NCI-H146 (cell line): ENCODE measurements around the gene MAGI1.

Experiments used
- DNase-seq: peaks from one replicate; lab custom pipeline; 2025; lab: John Stamatoyannopoulos, UW

MAGI1 gene

DNA sequence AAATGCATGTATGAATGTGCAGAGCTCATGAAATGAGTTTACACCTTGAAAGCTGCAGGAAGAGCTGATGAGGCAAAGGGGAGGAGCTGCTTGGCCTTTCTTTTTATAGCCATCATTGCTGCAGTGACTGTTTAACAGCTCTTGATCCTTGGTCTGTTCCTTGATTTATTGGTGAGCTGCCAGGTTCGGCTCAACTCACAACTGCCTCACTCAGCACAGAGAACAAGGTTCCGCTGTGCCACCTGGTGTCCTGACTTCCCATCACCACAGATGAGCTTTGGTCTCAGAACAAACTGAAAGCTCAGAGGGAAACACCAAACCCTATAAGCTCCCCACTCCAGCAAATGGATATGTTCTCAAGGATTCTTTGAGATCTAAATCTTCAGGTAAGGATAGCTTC is 626.1 kb downstream of the MAGI1 start:
- no peak for DNase-seq

DNA sequence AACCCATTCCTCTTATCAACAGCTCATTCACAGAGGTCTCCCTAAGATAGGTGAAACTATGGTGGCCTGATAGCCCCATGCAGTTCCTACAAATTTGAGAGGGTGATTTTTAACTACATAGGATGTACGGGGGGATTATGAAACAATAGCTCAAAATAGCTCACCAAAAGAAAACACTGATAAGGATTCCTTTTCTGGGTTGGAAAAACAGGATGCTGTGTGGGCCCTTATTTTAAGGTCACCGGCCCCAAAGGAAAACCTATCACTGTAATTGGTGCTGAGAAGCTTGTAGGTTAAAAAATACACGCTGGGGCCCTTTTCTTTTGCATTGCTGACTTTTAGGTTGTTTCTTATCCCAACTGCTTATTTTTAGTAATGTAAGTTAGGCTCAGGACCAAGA is 627.4 kb downstream of the MAGI1 start:
- DNase-seq, result no peak

DNA sequence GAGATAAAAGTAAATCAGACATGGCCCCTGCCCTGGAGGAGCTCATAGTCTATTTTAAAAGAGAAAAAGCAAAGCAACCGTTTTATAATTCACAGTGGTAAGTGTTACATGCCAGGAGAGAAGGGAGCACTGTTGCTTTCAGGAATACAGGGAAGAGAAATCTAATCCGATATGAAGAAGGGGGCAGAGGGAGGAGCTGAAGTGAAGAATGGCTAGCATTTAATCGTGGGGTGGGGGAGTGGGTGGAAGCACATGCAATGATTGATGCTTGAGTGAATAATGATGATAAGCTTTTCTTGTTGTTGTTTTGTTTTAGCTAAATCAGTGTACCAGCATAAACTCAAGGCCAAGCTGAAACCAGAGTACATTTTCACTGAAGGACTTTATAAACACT is 629.5 kb downstream of the MAGI1 start:
- no peak for DNase-seq

DNA sequence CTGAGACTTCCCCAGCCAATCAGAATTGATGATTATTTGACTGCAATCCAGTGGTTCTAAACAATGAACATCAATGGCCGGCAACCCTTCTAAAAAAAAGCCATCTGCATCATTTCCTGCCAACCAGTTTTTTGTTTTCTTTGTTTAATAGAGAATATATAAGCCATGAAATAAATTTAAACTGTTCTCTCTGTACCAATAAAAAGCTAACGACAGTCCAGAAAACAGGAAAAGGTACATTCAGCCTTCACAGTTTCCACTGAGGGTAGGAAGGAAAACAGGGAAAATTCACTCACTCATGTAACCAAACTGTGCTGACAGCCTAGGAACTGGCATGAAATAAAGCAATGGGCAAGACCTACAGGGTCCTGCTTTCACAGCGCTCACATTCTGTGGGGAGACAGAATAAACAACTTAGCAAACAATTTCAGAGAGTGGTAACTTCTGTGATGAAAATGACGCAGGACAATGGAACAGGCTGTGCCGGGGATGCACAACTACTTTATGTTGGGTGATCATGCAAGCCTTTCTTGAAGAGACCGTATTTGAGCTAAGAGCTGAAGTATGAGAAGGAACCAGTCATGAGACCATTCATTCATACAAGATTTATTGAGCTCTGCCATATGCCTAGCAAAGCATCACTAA is 630.1 kb downstream of the MAGI1 start:
- DNase-seq, result no peak

DNA sequence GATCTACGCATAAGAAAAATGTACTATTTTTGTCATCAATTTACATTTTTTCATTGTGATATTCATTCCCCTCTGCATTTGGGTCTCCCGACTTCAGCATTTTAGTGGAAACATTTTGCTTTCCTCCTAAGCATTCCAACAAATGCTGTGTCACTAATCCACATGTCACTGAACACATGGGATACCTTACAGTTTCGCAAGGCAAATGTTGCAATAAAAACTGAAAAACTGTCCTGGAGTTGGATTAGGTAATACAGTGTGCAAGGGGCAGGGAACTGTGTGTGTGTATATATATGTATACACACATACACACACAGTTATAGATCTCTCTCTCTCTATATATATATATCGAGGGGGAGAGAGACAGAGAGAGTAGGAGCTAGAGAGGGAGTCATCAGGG is 632.2 kb downstream of the MAGI1 start:
- DNase-seq, result no peak

DNA sequence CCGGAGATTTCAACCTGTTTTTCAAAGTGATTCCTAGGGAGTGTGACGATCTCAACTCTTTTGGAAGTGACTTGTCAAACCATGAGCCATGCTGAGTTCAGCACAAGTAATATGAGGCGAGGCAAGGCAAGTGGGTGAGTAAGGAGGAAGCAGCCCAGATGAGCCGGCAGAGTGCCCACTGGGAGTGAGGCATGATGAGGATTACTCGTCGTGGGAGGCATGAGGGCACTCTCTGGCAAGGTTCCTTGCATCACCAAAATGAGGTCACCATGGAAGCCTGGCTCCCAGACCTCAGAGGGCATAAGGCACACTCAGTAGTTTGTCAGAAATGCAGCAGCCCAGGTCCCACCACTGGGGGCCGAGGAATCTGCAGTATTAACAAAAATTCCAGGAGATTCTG is 636.1 kb downstream of the MAGI1 start:
- no peak for DNase-seq

DNA sequence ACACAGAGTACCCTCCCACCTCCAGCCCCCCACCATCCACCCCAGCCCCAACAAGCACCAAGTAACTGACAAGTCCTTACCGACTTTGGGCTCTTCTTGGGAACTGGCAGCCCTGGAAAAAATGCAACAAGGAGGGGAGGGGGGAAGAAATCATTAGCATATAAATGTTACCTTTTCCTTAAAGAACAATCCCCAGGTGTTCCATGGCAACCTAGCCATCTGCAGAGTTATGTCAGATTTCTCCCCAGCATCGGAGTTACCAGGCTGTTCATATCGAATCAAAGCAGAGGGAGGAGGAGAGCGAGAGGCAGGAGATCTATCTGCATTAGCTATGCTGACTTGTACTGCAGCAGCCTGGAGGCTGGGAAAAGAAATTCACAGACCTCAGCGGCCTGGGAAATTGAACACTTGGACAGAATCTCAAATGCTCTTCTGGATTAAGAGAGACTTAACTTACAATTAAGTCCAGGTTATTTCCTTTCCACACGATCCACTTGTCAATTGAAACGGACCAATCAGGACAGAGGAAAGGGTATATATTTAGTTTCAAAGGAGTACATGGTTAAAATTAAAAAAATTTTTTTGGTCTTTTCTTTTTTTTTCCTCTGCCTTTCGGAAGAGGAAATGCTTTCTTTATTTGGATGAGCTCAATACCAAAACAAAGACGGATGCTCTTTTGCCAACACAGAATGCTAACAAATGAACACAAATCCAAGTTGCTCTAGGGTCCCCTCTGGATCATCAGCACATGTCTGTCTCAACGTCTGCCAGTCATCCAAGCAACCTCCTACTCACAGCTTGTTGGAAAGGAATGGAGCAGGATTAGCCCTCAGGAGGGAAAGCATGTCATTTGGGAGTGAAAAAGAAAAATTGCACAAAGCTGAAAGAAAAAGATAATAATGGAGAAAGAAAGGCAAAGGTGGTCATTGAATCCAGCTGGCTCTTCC is 637.1 kb downstream of the MAGI1 start:
- no peak for DNase-seq

DNA sequence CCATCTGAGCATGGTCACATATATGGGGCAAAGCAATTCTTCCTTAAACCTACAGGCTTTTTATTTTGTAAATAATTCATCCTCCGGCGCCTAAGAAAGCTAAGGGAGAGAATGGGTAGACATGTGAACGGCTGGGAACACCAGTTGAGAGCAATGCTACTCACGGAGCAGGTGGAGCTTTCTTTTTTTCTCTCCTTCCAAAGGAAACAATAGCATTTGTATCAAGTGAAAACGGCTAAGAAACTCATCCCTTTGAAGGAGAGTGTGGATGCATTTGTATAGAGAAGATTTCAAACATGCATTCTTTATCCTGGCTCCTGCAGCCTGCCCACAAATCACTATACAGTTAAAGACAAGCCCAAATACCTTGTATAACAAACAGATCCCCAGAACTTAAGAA is 637.8 kb downstream of the MAGI1 start:
- no peak for DNase-seq

DNA sequence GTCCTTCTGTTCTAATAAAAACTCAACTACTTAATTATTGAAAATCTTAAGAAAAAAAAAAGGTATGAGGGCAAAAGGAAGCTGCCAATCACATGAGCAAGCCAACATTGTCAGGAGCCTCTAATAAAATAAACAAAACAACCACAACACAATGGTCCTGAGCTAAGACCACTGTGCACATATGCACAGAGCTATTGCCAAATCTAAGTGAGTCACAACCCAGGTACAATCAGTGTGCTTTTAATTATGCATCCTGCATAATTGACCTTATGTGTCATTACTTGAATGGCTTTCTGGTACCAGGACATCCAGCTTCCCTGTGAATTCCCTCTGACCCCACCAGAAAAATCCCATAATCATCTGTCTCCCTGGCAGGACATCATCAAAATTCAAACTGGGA is 639.8 kb downstream of the MAGI1 start:
- DNase-seq, result no peak

DNA sequence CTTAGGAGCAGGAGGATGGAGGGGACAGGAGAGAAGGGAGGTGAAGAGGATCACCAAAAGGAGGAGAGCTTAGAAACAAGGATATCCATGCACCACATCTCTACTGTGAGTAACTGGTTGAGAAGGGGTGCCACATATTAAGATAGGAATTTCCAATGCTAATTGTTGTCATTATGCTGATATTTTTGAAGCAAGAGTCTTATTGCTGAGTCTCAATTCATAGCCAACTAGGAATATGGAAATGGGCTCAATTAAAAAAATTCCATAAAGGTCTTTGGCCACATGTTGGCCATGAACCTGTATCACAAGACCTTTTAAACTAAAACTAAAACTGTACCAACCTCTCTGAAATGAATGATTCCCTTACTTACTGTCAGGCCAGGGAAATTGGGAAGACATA is 642.6 kb downstream of the MAGI1 start:
- no peak for DNase-seq

DNA sequence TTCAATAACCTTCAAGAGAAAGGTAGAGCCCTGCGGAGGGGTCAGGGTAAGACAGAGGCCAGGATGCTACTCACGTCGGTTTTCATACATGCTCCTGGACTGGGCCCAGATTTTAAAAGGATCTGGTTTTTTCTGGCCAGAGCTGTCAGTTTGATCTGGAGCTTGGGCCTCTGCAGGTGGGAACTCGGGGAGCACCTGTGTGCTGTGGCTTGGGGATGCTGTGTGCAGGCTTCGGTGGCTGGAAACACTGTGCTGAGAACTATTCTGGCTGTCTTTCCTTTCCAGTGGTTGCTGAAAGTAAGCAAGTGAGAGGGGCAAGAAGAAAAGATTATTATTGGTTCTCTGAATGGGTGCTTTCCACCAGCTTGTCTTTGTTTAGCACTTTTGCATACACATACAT is 647.6 kb downstream of the MAGI1 start:
- DNase-seq, result no peak

DNA sequence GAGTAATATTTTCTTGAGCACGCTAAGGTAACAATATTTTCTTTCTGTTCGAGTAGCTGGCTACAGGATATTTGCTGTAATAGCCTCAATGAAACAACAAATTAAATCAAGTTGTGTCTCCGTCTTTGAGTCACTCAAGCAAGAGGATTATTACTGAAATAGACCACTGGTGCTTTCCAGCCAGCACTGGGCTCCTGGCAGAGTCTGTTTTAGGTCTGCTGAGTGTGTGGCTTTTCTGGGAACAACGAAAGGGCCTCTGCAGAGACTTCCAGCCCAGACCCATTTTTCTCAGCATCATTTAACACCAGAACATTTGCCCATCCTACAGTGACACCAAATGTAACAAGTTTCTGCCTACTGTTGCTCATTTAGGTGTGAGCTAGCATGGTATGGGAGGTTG is 652.9 kb downstream of the MAGI1 start:
- DNase-seq, result no peak

DNA sequence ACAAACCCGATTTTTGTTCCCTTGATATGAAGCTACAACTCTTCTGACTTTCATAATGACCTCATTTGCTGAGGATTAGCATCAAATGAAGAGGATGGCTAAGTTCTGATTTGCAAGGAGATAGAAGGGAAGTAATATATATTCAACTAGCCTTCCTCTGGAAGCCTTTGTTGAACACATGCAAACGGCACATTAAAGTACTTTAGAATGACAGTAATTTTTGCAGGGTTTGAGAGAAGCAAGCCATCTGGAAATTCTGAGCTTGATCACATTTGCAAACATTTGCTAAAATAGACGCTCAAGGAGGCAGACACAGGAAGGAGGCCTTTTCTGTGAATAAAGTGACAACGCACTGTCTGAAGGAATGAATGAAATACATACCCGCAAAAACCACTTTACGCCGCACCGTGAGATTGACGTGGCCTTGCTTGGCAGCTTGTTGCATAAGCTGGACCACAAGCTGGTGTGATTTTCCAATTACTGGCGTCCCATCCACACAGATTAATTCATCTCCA is 657.2 kb downstream of the MAGI1 start:
- DNase-seq, result no peak

DNA sequence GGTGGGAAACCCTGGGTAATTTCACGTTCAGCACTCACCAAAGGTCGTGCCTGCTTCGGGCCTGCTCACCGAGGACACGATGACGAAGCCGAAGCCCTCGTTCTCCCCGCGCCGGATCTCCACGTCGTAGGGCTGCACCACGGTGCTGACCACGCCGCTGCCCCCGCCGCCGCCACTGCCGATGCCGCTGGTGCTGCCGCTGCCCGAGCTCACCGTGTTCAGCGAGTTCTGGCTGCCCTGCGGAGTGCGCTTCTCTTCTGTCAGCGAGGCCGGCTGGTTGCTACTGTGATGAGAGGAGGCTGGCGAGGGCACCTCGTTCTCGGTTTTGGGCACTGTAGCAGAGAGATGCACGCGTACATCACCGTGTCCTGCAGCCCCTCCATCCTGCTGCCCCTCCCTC is 659.5 kb downstream of the MAGI1 start:
- no peak for DNase-seq

DNA sequence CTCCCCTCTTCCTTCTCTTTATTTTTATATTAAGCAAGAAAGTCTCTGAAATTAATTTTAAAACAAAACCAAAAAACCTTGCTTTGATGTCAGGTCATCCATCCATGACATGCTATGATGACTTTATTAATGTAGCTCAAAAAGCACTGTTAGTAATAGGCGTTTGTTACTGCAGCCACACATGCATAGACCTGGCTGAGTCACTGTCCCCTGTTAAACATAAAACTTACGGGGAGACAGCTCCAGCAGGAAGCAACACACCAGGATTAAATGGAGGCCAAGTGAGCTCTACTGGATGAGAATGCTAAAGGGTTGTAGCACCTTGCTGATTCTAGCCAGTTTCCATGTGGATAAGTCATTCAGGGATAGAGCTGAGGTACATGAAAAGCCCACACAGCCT is 661.1 kb downstream of the MAGI1 start:
- DNase-seq, result no peak

DNA sequence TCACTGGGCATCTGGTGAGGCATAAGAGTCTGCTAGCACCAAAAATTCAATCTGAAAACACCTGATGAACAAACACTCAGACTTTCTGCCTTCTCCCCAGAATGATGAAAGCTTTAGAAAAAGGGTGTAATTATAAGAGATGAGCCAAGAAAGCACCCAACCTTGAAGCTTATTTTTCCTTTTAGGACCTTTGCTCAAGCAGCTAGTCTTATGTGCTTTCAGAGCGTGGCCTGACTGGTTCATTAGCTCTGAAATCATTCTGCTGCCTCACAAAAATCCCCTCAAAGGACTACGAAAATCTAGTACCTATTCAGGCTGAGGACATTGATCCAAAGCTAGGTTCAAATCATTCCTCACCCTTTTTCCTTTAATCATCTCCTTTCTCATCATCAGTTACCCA is 662.3 kb downstream of the MAGI1 start:
- DNase-seq, result no peak

DNA sequence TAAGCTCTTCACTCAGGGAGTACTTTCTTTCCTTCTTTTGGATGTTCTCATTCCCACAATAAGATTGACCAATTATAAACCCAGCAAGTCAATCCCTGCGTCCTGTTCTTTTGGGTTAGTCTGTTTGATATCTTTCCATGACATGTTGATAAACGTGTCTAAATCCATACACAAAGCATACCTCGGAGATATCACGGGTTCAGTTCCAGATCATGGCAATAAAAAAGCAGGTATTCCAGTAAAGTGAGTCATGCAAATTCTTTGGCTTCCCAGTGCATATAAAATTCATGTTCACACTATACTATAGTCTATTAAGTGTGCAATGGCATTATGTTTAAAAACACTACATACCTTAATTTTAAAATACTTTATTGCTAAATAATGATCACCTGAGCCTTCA is 667.7 kb downstream of the MAGI1 start:
- no peak for DNase-seq

DNA sequence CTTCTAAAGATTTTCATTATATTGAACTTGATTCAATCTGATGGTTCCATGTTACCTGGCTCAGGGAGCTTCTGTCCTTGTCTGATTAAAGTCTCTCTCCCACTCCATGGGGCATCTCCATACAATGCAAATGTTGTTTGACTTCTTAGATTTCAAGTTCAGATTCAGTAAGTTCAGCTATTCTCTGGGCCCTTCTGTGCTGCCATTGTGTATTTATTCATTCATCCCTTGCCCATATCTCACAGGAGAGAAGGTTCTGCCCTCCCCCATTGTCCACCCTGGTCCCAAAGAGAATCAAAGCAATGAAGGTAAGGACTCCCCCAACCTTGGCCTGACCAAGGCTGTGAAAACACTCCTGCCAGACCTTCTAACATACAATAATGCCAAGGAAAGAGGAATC is 669.9 kb downstream of the MAGI1 start:
- DNase-seq, result no peak

DNA sequence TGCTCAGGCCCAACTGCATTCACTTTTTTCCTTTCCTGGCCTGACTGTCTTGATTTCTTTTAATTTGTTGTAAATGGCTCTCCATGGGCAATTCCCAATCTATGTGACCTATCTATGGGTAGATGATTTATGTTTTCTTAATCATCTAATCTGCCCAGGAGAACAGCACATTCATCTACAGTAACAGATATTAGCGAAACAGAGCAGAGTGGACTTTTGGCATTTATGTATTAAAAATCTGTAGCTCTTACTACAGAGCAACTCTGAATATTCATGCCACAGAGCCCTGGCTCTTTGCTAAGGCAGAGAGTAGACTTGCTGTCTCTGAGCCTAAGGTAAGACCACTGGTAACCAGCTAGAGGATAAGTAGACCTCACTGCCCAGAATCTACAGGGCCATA is 676.0 kb downstream of the MAGI1 start:
- no peak for DNase-seq

DNA sequence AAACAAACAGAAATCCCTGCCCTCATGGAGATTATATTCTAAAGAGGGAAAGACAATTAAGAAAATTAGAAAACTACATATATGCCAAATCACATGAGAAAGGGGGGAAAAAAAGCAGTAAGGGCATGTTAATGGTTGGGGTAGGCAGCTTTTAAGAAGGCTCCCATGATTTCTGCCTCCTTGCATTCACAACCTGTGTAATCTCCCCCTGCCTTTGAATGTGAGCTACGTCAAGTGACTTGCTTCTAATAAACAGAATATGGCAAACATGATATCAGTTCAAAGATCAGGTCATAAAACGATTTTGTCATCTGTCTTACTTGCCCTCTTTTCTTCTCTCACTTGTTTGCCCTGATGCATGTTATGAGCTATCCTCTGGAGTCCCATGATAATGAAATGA is 677.3 kb downstream of the MAGI1 start:
- DNase-seq, result no peak

DNA sequence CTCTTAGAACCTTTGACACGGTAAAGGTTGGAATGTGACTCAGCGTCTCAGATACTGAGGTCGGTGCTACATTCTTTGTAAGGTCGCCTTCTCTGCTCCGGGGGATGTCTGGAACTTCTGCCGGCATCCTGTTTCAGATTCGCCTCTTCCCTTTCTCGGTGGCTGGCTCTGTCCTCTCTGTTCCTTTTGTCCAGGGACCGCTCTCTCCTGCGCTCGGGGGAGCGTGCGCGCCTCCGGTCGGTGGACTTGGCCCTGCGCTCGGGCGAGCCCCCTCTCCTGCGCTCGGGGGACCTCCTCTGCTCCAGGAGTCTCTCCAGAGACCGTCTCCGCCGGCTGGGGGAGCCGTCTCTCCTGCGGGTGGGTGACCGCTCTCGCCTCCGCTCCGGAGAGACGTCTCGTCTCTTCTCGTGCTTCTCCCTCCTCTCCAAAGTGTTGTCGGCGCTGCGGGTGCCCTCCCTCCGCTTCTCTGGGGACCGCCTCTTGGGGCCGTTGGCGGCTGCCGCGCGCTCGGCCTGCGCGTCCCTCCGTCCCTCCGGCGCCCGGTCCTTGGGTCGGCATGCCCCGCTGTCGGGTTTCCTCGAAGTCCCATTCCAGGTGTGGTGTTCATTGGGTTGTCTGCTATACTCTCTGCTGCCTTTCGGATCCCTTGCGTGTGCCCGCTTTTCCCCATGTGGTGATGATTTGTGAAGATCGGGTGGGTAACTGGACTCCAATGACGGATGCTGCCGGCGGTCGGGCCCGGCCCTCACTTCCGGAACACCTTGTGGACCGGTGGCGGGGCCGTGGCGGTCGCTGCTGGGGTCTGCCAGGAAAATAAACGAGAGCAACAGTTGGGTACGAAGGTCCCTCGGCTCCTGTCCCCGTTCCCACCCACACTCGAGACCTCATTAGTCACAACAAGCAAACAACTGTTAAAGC is 682.1 kb downstream of the MAGI1 start:
- no peak for DNase-seq

DNA sequence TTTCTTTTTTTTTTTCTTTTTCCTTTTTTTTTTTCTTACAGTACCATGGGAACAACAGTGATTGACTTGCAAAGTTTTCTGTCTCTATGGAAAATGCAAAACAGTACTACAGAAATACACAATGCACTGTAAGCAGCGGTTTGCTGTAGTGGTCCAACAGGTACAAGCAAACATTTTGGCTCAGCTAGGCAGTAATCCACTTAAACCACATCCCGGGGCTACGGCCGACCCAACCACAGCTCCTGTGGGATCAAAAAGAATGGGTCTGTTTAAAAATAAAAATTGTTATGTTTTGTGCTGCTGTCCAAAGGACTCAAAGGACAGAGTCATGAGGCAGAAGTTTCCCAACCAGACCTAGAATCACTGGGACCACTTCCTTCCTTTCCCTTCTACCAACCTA is 683.8 kb downstream of the MAGI1 start:
- no peak for DNase-seq
